ENCODE results near the gene RBPJ.
"Not testable (repeated sequence)": the region's sequence is repeated elsewhere in the genome, so short reads cannot be mapped to it uniquely, and the experiment has no call there.

DNA sequence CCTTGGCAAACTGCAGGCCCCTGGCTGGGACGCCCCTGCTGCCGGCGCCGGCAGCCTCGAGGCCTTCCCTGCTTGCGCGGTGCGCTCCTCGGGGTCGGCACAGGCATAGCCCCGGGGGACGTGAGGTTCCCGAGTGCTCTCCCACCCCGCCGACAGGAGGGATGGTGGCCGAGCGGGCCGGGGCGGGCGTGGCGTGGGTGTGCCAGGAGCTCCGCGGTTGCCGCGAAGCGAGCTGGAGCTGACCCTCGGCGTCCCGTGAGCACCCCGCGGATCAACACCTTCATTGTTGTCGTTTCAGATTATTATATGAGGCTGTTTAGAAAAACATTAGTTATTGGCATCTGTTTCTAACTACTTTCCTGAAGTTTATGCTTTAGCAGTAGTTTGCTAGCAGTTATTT is 38.7 kb downstream of the RBPJ start:
- TF ChIP-seq CTCF (conservative IDR thresholded peaks at IDR 0.05); EZH2 (IDR thresholded peaks at IDR 0.05; ENCODE audit: low read depth): not testable (repeated sequence)
